GM21390 (cell line): Measurements from ENCODE around the gene MAP1LC3B.

Experiments used
- ATAC-seq: cut with Tn5 transposase; IDR thresholded peaks from one replicate; pipeline ENCODE4 v1.9.1; 2021; ENCODE audit not compliant: unreplicated experiment

MAP1LC3B gene

GRCh38 chr16:87391950-87392820 lies at the start of gene MAP1LC3B:
TSS of gene MAP1LC3B (plus strand) at chr16:87392336. CDS start at chr16:87392428, 92 bp downstream.
- peak; percentile 60 for ATAC-seq

GRCh38 chr16:87342504-87342903 lies 49.6 kb upstream of the MAP1LC3B start:
- ATAC-seq = no peak

DNA sequence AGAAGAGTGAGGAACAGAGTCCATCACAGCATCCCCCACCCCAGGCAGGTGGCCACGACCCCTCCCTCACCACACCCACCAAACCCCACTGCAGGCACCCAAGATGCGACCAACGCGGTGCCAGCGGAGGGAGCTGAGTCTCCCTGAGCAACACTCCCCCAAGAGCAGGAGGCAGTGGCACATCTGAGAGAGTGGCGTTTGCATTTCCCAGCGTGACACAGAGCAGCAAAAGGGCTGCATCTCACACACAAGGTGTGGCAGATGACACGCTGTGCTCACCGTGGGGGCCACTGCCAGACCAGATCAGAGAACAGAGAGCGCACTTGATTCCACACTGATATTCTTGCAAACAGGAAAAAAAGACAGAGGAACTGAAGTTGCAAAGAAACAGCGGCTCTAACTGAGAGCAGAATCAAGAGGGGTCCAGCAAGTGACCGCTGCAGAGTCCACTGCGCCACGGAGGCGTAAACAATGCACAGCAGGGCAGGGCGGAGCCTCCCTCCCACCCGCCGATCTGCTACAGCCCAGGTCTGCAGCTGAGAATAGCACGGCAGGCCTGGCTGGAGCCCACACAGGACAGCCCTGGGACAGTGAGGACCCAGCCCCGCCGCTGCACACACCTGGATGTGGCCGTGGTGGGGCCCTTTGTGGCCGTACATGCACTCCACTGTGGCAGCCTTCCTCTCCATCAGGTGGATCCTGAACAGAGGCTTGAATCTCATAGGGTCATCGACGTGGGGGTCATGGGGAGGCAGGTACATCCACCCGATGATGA lies 49.0 kb upstream of the MAP1LC3B start:
- ATAC-seq = no peak

GRCh38 chr16:87343753-87344050 lies 48.4 kb upstream of the MAP1LC3B start:
- ATAC-seq = no peak

DNA sequence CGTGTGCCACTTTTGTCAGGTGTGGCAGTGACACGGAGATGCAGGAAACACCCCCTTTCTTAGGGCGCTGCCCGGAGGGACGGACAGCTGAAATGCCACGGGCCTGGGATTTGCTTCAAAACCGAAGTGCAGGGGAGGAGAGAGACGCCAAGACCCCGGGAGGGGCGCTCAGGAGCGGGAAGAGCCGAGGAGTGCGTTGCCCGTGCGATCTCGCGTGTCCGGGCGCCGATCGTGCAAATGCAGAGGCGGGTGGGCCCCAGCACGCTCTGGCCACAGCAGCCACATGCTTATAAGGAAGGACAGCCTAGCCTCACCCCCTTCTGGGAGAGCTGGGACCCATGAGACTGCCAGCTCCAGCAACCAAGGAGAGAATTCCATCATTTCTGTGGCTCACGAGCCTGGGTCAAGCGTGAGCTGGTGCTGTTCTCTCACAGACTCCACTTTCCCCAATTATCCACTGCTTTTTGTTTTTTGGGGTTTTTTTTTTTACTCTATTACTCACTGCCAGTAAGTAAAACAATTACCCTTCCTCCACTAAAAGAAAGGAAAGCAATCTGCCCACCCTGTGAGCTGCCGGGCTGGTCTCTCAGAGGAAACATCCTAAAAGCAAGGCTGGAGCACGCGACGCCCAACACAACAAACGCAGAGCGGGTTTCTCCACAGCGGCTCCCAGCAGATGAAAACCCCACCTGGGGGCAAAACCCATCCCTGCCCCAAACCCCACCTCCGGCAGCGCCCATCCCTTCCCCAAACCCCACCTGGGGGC lies 47.8 kb upstream of the MAP1LC3B start:
- ATAC-seq = no peak

GRCh38 chr16:87344931-87345631 lies 47.1 kb upstream of the MAP1LC3B start:
- ATAC-seq = no peak

DNA sequence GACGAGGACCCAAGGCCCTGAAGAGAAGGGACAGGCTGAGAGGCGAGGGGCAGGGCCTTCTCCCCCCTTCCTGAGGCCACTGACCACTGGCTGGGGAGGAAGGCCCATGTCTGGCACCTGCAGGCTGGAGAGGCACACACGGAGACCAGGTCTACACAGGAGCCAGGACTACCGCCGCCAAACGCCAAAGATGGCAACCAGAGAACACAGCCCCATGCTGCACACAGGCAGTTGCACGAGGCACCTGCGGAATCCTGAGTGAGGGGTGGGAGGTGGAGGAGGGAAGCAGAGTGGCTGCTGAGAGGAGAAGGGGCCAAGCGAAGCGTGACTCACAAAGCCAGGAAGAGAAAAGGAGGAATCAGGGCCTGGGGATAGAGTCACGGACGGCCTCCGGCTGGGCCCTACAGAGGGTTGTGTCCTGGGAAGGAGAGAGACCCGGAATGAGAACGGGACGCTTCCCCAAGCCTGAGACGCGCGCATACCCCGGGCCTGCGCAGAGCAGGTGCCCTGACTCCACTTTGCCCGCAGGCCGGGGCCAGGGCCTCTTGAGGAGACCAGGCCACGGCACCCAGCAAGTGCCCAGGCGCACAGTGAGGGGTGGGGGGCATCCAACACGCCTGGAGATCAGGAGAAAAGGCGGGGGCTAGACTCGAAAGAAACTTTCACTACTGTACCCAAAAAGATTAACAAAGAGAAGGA lies 46.3 kb upstream of the MAP1LC3B start:
- ATAC-seq = no peak

- ATAC-seq = no peak
Measured at GRCh38 chr16:87346517-87347060, 45.5 kb upstream of the MAP1LC3B start.

DNA sequence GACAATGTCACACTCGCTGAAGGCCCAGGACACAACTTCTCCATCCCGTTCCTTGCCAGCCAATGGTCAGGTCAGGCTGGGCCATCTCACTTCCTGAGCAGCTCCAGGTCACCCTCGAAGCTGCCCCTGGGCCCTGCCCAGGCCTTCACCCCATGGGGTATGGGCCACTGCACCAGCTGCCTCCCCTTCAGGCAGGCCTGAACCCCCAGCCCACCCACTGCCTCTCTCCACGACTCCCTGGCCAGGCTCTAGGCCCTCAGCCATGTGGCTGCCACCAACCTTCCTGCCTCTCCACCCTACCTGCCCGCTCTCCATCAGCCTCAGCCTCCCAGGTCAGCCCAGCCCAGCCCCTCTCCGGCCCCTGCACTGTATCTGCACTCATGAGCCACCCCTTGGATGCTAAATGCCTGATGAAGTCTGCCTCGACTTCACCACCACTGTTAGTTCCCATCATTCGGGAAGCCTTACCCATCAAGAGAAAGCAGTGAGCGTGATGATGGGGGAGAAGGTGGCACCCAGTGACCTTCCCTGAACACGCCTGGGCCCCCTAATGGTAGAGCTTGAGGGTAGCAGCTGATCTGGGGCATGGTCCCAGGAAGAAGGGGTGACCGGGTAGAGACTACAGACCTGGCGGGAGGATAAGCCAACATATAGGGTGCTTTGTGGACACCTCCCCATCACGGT lies 44.1 kb upstream of the MAP1LC3B start:
- ATAC-seq = no peak

DNA sequence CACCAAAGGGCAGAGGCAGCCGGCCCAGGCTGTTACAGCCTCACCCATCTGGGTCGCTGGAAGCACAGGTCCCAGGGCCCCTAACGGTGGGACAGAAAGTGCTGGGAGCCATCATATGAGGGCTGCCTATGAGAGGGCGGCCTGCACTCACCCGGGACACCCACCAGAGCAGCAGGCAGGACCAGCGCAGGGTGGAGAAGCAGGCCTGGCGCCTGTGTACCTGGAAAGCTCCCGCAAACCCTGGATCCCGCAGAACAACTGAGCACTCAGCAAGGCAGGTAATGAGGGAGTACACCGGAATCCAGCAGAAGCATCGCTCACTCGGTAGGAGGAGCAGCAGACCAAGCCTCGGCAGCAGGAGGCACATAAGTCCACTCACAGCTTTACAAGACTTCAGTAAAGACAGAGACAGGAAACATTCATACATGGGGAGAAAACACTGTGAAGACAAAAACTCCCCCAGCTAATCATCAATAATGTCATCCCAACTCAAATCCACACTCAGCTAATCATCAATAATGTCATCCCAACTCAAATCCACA lies 43.4 kb upstream of the MAP1LC3B start:
- no peak for ATAC-seq

DNA sequence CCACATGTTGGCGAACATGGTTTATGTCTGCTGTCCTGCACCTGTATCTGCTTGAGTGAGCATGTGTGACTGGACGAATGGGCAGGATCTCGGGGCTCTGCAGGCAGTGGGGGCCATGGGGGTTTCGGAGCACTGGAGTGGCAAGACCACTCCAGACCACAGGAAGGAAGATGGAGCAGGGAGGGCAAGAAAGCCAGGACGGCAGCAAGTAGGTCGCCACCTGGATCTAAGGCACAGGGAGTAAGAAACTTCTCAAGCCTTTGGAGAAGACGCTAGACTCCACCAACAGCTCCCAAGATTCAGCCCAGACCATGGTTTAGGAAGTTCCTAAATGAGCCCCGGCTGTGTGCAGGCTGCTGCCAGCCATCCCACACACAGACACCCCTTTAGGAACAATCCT lies 42.1 kb upstream of the MAP1LC3B start:
- ATAC-seq = no peak

DNA sequence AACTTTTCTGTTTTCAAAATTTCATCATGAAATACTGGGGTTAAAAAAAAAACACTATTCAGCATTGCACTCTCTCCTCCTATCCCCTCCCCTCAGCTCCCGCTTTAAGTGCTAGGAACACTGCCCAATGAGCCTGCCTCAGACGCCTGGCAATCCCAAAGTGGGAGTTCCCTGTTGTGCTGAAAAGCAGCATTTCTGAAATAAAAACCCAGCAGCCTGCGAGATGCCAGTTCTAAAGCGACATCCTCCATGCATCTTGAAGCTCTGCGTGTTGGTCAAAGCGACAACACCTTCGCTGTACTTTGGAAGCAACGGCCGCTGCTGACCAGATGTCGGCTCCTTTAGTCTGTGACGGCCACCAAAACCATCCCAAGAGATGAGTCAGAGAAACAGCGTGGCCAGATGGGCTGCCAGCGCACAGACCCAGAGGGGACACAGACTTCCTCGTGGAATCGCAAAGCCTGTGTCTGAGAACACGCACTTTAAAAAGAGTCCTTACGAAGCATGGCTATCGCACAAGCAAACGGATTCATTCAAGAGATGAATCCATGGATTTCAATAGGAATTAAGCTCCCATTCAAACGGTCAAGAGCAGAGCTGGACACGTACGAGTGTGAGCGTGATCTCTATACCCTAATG lies 41.3 kb upstream of the MAP1LC3B start:
- no peak for ATAC-seq

GRCh38 chr16:87351320-87351698 lies 40.8 kb upstream of the MAP1LC3B start:
- no peak for ATAC-seq

GRCh38 chr16:87352818-87353217 lies 39.3 kb upstream of the MAP1LC3B start:
- ATAC-seq = no peak

DNA sequence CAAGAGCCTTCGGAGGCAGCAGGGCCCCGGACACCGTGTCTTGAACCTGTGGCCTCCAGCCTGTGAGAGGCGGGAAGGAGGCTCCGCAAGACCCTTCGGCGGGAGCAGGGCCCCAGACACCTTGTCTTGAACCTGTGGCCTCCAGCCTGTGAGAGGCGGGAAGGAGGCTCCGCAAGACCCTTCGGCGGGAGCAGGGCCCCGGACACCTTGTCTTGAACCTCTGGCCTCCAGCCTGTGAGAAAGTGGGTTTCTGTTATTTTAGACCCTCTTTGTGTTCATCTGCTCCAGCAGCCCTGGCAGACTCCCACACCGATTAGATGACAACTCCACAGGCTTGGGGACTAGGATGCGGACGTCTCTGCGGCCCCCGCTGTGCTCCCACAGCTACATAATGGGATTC lies 38.5 kb upstream of the MAP1LC3B start:
- ATAC-seq = no peak

DNA sequence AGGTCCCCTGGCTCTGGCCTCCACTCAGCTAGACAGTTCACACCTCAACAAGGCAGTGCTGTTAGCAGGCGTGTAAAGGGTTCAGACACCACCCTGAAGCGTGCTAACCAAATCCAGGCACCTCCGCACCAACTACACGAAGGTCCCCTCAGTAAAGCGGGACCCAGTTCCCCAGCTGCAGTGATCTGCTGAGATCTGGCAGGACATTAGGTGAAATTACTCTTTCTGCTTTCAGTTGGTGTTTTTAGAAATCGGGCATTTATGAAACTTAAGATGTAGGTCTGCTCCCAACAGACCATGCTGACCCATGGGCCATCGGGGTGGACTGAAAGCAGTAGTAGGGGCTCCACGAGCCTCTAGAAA lies 35.7 kb upstream of the MAP1LC3B start:
- no peak for ATAC-seq

DNA sequence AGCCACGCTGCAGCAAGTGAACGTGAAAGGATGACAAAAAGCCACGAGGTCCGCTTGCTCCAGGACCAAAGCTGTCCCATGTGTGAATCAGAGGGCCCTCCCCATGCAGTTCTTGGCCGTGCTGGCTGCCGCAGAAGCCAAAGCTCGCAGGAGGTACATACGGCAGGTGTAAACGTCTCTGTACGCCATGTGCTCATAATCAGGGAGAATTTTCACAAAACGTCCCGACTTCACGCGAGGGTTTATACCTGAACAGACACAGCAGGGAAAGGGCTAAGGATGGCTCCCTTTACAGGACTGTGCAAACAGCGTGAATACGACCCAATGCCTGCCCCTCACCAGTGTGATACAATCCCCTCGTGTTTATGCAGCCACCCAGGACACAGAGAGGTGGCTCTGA lies 33.9 kb upstream of the MAP1LC3B start:
- ATAC-seq = no peak

DNA sequence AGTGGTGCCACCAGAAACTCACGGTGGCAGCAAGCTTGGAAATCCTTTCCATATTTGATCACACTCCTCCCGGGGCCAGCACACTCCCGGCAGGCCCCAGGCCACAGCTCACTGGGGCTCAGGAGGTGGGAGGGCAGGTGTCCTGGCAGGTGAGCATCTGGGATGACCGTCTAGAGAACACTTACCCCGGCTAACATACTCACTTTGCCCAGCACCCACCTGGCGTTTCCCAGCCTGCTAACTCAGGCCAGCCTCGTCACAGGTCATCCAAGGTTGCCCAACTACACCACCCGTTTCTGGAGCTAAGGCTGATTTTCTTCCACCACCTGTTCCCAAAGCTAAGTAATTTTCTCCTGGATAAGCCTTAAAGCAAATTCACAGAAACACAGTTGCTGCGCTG lies 33.4 kb upstream of the MAP1LC3B start:
- ATAC-seq = no peak

- no peak for ATAC-seq
Measured at GRCh38 chr16:87359121-87359520, 33.0 kb upstream of the MAP1LC3B start.
